ENCODE data around the gene ASPHD2. TPM values are rescaled to one million over a fixed set of nuclear protein-coding genes. Genes with fewer than 3 reads are reported as not detected.

Gene ASPHD2
- total RNA-seq, 1 donor from 2014 or later, result 0.32 TPM

DNA sequence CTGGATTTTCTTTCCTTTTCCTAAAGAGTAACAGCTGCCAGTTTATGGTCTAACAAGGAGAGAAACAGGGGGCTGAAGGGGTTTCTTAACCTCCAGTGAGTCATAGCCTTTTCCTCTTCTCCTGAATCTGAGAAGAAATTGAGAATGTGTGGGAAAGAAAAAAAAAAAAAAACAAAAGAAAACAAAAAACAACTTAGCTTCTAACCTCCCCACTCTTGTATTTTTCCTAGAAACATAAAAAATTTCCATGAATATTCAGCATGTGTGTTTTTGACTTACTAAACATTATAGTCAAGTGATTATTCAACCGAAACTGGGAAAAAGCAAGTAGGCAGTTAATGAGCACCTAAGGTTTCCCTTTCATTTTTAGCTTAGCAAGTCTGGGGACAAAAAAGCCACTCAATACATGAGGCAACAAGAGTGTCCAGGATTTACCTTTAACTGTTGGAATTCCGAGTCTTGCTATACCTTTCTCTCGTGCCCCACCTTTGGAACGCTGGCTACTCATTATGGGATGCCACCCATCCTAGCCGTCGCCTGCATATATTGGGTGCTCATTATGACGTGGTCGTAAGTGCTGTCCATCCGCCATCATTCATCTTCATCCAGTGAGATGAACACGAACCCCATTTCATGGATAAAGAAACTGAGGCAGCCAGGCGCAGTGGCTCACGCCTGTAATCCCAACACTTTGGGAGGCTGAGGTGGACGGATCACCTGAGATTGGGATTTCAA lies 2.4 kb downstream of the ASPHD2 start:
- H3K27me3 ChIP-seq, result no peaks in the 10 kb centered on the region
- TF ChIP-seq CTCF (IDR thresholded peaks at IDR 0.05), result no peak
- H3K36me3 ChIP-seq, result no peaks in the 10 kb centered on the region
- peaks cover 0 to 6% of the 10 kb centered on the region in 2 donors for H3K4me1 ChIP-seq
- H3K4me3 ChIP-seq, result no peak overlapping the region
- intact Hi-C loops (cut with DNase I), result no loop called here
- H3K9me3 ChIP-seq, result no peaks in the 10 kb centered on the region
- DNase-seq (ENCODE audit: low spot score in 2 of 2), result no peak
- H3K27ac ChIP-seq, result no peak overlapping the region

DNA sequence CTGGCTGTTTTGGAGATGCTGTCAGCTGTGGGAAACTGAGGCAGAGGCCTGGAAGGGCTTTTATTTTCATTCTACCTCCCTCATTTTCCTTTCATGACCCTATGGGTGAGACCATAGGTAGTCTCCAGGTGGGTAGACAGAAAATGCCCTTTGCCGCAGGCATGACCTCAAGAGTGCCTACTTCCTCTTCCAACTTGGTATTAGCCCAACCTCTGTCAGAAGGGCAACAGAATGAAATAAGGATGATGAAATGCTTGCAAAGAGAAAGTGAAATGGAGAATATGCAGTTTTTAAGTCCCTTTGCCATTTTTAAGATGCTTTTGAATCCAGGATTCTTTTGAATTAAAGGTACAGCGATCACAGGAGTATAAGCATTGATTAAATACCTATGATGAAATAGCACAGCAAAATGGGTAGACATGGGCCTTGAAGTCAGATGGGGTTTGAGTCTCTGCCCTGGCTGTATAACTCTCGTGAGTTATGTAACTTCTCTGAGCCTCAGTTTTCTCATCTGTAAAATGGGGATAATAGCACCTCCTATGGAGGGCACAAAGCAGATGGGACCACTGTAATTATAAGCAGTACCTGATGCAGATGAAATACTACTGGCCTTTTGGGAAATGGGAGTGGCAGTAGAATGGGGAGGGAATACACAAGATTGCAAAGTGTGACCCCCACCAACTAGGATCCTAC lies 3.7 kb downstream of the ASPHD2 start:
- Histone ChIP-seq H3K27me3 (no peaks in the 10 kb centered on the region), H3K27ac (no peak overlapping the region), H3K36me3 (no peaks in the 10 kb centered on the region), H3K9me3 (no peaks in the 10 kb centered on the region), H3K4me3 (no peak overlapping the region), H3K4me1 (peaks cover 0 to 6% of the 10 kb centered on the region in 2 donors)
- intact Hi-C loops (cut with DNase I), result no loop called here
- TF ChIP-seq CTCF (IDR thresholded peaks at IDR 0.05), result no peak
- no peak for DNase-seq (ENCODE audit: low spot score in 2 of 2)

DNA sequence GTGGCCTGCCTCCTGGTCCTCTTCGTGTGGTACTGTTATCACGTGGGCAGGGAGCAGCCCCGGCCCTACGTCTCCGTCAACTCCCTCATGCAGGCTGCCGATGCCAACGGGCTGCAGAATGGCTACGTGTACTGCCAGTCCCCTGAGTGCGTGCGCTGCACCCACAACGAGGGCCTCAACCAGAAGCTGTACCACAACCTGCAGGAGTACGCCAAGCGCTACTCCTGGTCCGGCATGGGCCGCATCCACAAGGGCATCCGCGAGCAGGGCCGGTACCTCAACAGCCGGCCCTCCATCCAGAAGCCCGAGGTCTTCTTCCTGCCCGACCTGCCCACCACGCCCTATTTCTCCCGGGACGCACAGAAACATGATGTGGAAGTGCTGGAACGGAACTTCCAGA lies 4.7 kb downstream of the ASPHD2 start:
- H3K27ac ChIP-seq, result no peak overlapping the region
- no peaks in the 10 kb centered on the region for H3K27me3 ChIP-seq
- intact Hi-C loops (cut with DNase I), result no loop called here
- H3K4me3 ChIP-seq, result no peak overlapping the region
- H3K36me3 ChIP-seq, result no peaks in the 10 kb centered on the region
- DNase-seq (ENCODE audit: low spot score in 2 of 2), result no peak
- no peak for TF ChIP-seq CTCF (IDR thresholded peaks at IDR 0.05)
- peaks cover 0 to 6% of the 10 kb centered on the region in 2 donors for H3K4me1 ChIP-seq
- no peaks in the 10 kb centered on the region for H3K9me3 ChIP-seq

- no peaks in the 10 kb centered on the region for H3K27me3 ChIP-seq
- no peaks in the 10 kb centered on the region for H3K4me1 ChIP-seq
- no peak for DNase-seq (ENCODE audit: low spot score in 2 of 2)
- TF ChIP-seq CTCF (IDR thresholded peaks at IDR 0.05), result no peak
- no peak overlapping the region for H3K27ac ChIP-seq
- no peak overlapping the region for H3K4me3 ChIP-seq
- H3K36me3 ChIP-seq, result no peaks in the 10 kb centered on the region
- no peaks in the 10 kb centered on the region for H3K9me3 ChIP-seq
- intact Hi-C loops (cut with DNase I), result no loop called here
These were observed 6.5 kb downstream of the ASPHD2 start for GRCh38 chr22:26435327-26436093.

DNA sequence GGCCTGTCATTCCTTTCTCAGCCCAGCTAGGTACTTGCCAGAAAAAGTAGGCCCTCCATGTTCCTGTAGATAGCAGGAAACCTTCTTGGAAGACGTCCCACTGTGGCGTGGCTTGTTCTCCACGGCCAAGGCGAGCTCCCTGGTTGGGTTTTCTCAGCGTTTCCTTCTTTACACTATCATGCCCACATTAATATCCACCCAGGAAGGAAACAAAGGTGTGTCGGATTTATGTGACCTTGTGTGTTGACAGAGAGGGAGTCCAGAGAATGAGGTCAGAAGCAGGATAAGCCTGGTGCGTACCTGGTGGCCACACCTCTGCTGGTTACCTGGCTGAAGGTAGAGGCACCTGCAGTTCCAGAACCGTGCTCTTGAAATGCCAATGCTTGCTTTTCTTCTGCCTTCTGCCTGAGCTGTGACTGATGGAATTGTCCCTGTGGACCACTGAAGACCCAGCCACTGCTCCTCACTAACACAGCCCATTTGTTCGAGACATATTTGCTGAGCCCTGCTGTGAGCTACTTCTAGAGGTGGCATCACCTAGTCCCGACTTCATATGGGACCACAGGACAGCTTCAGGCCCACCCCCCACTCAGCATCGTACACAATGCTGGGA lies 7.9 kb downstream of the ASPHD2 start:
- no peak for DNase-seq (ENCODE audit: low spot score in 2 of 2)
- TF ChIP-seq CTCF (IDR thresholded peaks at IDR 0.05), result no peak
- H3K4me1 ChIP-seq, result no peaks in the 10 kb centered on the region
- no peaks in the 10 kb centered on the region for H3K36me3 ChIP-seq
- H3K27ac ChIP-seq, result no peak overlapping the region
- H3K27me3 ChIP-seq, result no peaks in the 10 kb centered on the region
- intact Hi-C loops (cut with DNase I), result no loop called here
- no peaks in the 10 kb centered on the region for H3K9me3 ChIP-seq
- no peak overlapping the region for H3K4me3 ChIP-seq

Measured in ascending aorta (tissue), 2 donors.